Activated gamma-delta T cell (primary cell): Measurements from ENCODE around the gene GON4L.
A peak's percentile ranks its signal among the peaks of the same experiment; 100 is the strongest.
"Not testable (repeated sequence)": the region's sequence is repeated elsewhere in the genome, so short reads cannot be mapped to it uniquely, and the experiment has no call there.

Experiments
- DNase-seq: peaks from one replicate; lab custom pipeline; 2025; lab: John Stamatoyannopoulos, UW

Gene GON4L

DNA sequence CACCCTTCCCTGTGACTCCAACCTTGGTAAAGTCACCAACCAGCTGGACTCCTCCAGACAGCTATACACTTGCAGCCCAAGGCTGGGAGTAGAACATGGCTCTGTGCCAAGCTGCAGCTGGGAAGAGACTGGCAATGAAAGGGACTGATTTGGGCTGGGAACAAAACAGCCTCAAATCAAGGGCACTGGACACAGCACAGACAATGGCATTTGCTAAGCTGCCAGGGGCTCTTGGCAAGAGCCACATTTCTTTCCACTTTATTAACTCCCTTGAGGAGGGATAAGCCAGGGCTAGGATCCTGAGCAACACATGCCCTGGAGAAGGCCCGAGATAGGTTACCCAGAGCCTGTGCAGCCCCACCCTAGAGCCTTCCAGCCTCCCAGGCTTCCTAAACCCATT, 14.4 kb upstream of the GON4L start:
- no peak for DNase-seq

DNA sequence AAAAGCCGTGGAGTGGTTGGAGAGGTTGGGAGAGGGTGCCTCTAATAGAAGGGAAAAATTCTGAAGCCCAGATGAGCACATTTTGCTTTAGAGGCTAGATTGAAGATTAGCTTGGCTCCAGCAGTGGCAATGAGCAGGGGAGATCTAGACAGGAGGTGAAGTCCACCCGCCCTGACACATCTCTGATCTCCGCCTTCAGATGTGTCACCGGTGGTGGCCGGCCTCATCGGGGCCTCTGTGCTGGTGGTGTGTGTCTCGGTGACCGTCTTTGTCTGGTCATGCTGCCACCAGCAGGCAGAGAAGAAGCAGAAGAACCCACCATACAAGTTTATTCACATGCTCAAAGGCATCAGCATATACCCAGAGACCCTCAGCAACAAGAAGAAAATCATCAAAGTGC, 10.8 kb upstream of the GON4L start:
- DNase-seq = no peak

DNA sequence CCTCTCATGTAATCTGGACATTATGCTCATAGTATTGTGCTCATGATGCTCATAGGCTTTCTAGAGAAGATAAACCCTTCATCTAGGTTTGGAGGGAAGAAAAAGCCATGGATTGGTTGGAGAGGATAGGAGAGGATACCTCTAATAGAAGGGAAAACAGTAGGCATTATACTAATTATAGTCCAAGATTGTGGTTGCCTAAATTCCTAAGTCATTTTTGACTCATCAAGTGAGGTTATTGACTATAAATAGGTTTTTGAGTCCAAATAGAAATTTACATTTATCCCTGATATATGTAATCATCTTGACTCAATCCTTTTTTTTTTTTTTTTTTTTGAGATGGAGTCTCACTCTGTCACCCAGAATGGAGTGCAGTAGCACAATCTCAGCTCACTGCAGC, 7.4 kb upstream of the GON4L start:
- no peak for DNase-seq

DNA sequence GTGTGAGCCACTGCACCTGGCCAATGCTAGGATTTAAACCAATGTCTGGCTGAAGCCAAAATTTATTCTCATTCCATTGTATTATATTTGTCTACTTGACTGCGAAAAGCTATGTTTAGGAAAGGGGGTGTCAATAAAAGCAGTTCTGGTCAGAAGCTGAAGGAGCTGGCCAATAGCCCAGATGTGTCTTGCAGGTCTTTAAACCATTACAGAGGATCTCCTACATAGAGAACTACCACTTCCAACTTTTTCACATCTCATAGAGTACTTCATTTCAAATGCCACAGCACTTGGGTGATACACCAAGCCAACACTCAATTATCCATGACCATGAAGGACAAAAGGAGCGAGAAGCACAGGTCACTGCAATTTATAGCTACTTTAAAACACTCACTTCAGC, 4.9 kb upstream of the GON4L start:
- no peak for DNase-seq

DNA sequence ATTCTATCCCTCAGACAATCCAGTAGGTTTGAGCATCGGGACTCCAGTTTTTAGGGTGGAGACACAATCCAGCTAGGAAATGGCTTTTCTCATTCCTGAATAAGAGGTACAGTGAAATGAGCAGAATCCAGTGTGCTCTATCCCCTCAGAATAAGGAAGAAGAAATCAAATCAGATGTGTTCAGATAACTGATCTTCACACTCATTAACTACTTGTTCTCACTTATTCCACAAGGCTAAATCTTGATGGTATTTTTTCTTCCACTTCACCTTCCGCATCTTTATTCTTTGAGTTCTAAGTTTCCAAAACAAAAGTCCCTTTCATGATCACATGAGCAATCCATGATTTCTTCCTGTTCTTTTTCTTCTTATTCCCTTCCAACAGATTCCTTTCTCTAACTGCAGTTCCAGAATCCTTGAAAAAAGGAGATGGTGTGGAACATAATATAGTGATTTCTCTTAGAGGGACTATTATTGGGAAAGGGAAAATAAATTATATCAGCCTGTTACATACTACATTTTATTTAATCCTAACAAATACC, 4.0 kb upstream of the GON4L start:
- DNase-seq = no peak

DNA sequence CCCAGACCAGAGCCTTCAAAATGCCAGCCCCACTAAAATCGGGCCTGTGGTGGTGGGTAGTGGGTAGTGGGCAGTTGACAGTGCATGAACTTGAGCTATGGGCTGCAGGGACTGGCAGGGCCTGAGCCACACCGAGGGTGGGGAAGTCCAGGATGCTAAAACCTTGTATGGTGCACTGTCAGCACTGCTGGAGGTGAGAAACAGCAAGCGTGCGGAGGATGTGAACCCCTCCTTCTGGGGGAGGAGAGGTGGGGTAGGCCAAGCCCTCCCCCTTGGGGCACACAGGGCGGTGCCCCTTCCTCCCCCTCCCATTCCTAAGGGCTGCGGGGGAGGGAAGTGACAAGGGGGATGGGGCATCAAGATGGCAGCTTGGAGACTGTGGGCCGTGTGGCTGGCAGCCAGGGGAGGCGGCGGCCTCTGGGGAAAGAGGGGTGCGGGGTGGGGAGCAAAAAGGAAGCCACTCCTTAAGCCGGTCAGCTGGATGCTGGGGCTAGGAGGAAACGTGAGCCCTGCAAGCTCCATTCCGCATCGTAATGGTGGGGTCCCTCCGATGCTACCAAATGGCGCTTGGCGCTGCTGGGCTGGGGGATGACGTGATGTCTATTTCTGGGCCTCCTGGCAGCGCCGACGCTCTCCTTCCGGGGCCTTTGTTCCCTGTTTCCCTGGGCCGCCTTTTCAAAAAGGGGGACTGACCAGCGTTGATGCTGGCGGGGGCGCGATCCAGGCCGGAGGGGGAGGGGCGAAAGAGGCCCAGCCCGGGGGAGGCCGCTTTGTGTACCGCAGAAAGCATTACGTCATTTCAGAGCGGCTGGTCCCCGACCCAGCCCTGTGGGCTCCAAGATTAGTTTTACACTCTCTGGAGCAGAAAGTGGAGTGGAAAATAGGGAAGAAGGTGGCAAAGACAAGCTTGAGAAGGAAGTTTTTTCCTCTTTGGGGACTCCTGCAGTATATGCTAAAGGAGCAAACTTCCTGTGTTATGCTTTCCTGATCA, 3.2 kb upstream of the GON4L start:
- DNase-seq = peak; percentile 55

DNA sequence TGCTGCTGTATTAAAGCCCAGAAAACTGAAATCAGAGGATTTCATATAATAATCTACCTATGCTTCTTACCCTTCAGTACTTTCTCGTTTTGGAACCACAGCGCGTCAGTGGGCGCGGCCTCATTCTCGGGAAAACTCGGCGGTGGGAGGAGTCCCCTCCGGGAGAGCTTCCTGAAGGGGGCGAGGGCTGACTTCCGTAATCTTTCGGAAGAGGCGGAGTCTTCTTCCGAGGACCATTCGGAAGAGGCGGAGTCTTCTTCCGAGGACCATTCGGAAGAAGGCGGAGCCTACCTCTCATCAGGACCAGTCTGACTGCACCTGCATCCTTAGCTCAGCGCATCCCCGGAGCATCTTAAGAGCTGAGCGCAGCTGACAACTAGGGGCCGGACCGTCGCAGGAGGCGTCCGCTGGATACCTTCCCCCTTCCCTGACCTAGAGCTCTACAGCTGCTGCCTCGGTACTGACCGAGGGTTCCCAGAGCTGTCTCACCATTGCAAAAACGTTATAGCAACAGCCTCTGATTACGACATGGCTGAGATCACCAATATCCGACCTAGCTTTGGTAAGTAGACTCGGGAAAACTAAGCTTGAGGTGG, 2.3 kb upstream of the GON4L start, which contains the start of gene SYT11:
Gene SYT11, plus strand, starts transcription at position 334 of the 596 bp plus-strand sequence. Its CDS starts 195 bp downstream, at position 529.
- peak; percentile 52 for DNase-seq

DNA sequence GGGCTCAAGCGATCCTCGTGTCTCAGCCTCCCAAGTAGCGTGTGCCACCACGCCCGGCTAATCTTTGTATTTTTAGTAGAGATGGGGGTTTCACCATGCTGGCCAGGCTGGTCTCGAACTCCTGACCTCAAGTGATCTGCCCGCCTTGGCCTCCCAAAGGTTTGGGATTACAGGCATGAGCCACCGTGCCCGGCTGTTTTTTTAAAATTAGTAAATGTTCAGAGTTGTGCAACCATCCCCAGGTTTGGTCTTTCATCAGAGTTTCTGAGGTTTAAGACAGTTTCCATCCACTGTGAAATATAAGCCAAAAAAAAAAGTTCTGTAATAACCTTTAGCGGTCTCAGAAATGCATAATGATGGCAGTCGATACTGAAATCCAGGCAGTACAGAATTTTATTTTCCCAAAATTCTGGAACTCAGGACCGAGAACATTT, 1.8 kb upstream of the GON4L start:
- no peak for DNase-seq

DNA sequence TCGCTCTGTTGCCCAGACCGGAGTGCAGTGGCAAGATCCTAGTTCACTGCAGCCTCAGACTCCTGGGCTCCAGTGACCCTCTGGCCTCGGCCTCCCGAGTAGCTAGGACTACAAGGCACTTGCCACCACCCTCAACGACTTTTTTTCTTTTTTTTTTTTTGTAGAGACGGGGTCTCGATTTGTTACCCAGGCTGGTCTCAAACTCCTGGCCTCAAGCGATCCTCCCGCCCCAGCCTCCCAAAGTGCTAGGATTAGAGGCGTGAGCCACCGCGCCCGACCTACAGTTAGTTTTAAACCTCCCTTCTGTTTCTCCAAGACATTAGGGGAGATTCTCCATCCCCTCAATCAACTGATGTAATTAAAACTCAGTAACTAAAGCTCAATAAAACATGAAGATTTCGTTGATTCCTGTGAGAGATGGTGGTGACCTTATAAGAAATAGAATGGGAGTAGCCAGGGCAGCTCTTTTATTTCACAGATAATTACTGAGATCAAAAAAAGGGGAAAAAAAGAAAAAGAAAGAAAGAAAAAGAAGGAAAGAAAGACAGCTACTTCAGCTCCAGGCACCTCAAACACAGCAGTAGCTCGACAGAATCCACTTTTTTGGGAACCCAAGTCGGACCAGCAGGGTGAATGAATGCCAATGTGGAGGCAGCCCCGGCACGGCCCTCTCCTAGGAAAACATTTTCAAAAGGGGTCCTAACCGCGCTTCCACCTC, 598 bp downstream of the GON4L start:
- DNase-seq = no peak

DNA sequence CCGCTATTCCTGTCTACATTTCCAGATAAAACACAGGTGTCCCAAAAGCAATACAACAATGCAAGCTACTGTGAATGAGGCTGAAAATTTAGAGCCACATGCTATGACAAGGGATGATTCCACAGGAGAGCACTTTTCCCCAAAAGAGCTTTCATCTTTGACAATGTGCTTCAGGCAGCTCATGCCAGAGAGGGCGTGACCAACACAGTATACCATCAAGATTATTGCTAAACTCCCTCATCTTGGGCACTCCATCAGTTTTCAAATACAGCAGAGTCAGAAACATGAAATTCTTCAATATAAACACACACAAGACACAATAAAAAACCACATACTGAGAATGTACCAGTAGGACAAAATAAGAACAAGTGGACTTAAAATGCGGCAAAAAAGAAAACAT, 6.7 kb downstream of the GON4L start:
- no peak for DNase-seq

DNA sequence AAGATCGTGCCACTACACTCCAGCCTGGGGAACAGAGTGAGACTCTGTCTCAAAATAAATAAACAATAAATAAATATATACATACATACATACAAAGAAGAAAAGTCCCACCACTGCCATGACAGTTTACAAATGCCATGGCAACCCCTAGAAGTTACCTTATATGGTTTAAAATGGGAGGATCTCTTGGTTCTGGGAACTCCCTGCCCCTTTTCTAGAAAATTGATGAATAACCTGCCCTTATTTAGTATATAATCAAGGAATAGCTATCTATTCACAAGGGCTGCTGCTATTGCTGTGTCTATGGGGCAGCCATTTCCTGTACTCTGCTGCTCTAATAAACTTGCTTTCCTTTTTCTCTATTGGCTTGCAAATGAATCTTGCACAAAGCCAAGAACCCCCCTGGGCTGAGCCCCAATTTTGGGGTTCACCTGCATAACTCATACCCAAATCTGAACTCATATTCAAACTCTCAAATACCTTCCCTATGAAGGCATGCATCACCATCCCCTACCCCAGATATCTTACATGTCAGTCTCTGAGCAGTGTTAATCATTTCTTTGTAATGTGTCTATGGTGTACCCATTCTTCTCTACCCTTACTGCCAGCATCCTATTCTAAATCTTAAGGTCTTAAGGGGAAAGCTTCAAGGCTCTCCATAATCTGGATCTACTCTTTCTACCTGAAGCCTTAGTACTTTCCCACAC, 9.0 kb downstream of the GON4L start:
- no peak for DNase-seq

DNA sequence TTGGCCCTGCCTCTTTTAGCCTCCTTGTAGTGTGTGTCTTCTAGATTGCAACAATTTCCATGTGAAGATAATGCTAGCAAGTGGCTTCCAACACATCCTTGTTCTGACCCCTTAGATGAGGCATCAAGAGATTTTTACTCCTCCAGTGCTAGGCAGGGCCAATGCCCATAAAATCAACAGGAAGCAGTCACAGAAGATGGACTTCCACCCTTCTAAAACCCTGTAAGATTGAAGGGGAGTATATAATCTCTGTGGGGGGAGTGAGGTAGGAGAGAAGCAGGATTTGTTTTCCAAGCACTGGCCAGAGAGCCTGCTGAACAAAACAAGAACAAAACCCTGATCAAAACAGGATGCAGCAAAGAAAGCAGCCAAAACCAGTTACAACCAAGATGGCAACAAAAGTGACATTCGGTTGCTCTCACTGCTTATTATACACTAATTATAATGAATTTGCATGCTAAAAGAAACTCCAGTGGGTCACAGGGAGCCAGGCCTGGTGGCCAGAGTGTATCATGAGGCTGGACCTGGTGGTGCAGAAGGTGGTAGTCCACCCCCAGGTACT, 12.1 kb downstream of the GON4L start:
- no peak for DNase-seq

DNA sequence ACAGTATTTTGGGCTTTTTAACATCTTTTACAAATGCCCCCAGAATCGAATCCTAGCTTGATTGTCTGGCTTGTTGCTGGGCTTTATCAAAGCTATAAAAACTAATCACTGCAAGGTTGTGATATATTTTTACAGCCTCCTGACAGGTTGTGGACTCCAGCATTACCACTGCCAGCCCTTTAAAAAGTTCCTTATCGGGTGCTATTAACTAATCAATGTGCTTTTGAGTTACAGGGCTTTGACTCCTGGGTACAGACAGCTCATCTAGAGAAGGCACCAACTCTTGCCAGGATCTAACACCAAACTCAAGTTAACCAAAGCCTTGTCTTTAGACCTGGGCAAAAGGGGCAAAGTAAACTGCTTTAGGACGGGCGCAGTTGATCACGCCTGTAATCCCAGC, 16.6 kb downstream of the GON4L start:
- no peak for DNase-seq

DNA sequence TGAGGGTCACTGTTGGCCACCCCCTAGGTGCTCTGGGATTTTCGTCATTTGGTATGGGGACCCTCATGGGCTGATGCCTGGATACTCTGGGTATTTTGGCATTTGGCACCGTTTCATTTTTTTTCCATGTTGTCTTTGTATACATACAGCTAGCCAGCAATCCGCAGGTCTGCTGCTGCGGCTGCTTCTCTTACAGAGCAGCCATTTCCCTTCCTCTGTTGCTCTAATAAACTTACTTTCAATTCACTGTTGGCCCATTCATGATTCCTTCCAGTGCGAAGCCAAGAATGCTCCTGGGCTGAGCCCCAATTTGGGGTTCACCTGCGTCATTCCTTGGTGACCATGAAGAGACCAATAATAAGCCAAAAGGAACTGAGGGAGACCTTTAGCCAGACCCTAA, 21.5 kb downstream of the GON4L start:
- DNase-seq = no peak

DNA sequence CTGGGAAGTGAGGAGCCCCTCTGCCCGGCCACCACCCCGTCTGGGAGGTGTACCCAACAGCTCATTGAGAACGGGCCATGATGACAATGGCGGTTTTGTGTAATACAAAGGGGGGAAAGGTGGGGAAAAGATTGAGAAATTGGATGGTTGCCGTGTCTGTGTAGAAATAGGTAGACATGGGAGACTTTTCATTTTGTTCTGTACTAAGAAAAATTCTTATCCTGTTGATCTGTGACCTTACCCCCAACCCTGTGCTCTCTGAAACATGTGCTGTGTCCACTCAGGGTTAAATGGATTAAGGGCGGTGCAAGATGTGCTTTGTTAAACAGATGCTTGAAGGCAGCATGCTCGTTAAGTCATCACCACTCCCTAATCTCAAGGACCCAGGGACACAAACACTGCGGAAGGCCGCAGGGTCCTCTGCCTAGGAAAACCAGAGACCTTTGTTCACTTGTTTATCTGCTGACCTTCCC, 22.1 kb downstream of the GON4L start:
- not testable (repeated sequence) for DNase-seq

DNA sequence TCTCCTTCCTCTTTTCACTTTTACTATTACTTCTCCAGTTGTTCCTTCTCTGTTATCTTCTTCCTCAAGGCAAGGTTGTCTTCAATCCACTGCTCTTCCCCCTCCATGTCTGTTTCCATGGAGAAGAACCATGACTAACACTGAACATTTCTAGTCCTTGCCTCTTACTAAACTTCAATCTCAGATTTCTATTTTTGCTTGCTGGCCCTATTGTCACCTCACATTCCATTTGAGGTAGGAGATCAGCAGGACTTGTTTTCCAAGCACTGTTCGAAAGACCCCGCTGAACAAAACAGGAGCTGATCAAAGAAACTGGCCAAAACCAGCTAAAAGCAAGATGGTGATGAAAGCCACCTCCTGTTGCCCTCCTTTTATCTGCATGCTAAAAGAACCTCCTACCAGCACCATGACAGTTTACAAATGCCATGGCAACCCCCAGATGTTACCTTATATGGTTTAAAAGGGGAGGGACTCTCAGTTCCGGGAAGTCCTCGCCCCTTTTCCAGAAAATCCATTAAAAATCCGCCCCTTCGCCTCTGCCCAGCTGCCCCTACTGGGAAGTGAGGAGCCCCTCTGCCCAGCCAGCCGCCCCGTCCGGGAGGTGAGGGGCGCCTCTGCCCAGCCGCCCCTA, 22.6 kb downstream of the GON4L start:
- no peak for DNase-seq

DNA sequence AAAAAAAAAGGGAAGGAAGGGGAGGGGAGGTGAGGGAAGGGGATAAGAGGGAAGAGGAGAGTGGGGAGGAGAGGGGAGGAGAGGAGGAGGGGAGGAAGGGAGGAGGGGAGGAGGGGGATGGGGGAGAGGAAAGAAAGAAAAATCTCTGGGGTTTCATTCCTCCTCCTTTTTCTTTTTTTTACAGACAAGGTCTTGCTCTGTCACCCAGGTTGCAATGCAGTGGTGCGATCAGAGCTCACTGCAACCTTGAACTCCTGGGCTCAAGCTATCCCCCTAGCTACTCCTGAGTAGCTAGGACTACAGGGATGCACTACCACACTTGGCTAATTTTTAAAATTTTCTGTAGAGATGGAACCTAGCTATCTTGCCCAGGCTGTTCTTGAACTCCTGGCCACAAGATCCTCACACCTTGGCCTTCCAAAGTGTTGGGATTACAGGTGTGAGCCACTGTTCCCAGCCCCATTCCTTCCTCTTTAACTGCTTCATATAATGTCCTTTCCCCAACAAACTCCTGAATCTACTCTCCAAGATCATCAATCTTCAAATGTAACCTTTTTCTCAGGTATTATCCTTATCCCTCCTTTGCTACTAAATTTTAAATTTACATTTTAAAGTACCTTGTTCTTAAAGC, 23.2 kb downstream of the GON4L start:
- no peak for DNase-seq

DNA sequence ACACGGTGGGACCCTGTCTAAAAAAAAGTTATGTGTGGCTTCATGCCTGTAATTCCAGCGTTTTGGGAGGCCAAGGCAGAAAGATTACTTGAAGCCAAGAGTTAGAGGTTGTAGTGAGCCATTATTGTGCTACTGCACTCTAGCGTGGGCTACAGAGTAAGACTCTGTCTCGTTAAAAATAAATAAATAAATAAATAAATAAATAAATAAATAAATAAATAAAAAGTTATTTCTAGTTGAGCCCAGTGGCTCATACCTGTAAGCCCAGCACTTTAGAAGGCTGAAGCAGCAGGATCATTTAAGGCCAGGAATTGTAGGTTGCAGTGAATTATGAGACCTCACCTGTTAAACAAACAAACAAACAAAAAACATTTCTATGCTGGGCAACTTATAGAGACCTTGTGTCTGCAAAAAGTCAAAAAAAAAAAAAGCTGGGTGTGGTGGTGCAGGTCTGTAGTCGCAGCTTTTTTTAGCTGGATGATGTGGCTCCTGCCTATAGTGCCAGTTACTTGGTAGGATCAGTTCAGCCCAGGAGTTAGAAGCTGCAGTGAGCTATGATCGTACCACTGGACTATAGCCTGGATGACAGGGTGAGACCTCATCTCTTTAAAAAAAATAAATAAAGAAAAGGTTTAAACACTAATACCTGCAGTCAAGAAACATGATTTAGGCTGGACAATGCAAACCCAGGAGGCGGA, 25.6 kb downstream of the GON4L start:
- no peak for DNase-seq

DNA sequence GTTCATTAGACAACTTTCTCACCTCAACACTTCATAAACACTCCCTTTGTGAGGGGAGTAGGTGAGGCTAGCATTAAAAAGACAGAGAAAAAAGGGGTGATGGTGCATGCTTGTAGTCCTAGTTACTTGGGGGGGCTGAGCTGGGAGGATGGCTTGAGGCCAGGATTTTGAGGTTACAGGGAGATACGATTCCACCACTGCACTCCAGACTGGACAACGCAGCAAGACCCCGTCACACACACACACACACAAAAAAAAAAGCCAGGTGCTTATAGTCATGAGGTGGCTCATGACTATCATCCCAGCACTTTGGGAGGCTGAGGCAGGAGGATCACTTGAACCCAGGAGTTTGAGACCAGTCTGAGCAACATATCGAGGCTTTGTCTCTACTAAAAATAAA, 29.6 kb downstream of the GON4L start:
- DNase-seq = no peak

DNA sequence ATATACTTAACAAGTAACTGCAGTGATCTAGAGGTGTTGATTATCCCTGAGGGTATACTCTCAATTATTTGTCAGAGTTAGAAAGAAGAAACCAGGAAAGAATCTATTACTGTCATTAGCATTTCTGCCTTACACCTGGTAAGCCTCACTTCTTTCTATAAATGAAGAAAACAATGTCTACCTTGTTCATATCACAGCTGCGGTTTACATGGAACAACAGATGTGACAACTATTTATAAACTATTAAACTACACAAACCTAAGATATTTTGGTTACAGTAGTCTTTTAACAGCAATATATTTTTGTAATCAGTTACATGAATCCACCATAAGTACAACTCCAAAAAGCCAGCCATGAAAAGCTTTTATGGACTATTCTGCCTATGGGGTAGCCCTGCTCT, 40.7 kb downstream of the GON4L start:
- no peak for DNase-seq
